ENCODE measurements around the gene NR5A1.

The NR5A1 gene

GRCh38 chr9:124506931-124507879 lies at the start of gene NR5A1:
Gene NR5A1, minus strand, starts transcription at chr9:124507399. Its CDS starts 4,004 bp downstream, at chr9:124503395.
- DNase-seq: no peak

GRCh38 chr9:124555043-124555442 lies 47.8 kb upstream of the NR5A1 start:
- no peak for DNase-seq

GRCh38 chr9:124553738-124554137 lies 46.5 kb upstream of the NR5A1 start:
- DNase-seq: no peak

GRCh38 chr9:124552273-124552605 lies 45.0 kb upstream of the NR5A1 start:
- DNase-seq: no peak

GRCh38 chr9:124551472-124552272 lies 44.5 kb upstream of the NR5A1 start:
- DNase-seq: peak; percentile 46 to 56

- no peak for DNase-seq
Measured at GRCh38 chr9:124550072-124550471, 42.9 kb upstream of the NR5A1 start.

GRCh38 chr9:124549016-124549415 lies 41.8 kb upstream of the NR5A1 start:
- DNase-seq: no peak

GRCh38 chr9:124544535-124544934 lies 37.3 kb upstream of the NR5A1 start:
- no peak for DNase-seq

- no peak for DNase-seq
Measured at GRCh38 chr9:124541824-124542223, 34.6 kb upstream of the NR5A1 start.

- no peak for DNase-seq
Measured at GRCh38 chr9:124537926-124538325, 30.7 kb upstream of the NR5A1 start.

- no peak for DNase-seq
Measured at GRCh38 chr9:124535846-124536245, 28.6 kb upstream of the NR5A1 start.

GRCh38 chr9:124532897-124533296 lies 25.7 kb upstream of the NR5A1 start:
- no peak for DNase-seq

- no peak for DNase-seq
Measured at GRCh38 chr9:124531115-124531514, 23.9 kb upstream of the NR5A1 start.

- no peak for DNase-seq
Measured at GRCh38 chr9:124530246-124530645, 23.0 kb upstream of the NR5A1 start.

GRCh38 chr9:124527781-124528180 lies 20.6 kb upstream of the NR5A1 start:
- DNase-seq: no peak

GRCh38 chr9:124526174-124526573 lies 19.0 kb upstream of the NR5A1 start:
- DNase-seq: no peak

GRCh38 chr9:124522121-124523098 lies 15.2 kb upstream of the NR5A1 start:
- DNase-seq: no peak

GRCh38 chr9:124521142-124521541 lies 13.9 kb upstream of the NR5A1 start:
- DNase-seq: no peak

GRCh38 chr9:124520206-124520596 lies 13.0 kb upstream of the NR5A1 start:
- no peak for DNase-seq

GRCh38 chr9:124518116-124518515 lies 10.9 kb upstream of the NR5A1 start:
- DNase-seq: no peak

- DNase-seq: no peak
Measured at GRCh38 chr9:124517600-124517999, 10.4 kb upstream of the NR5A1 start.

- no peak for DNase-seq
Measured at GRCh38 chr9:124514874-124515273, 7.7 kb upstream of the NR5A1 start.

GRCh38 chr9:124514125-124514524 lies 6.9 kb upstream of the NR5A1 start:
- DNase-seq: no peak

Measured in activated T-cell treated with anti-CD3 and anti-CD28 coated beads, Interleukin-2, amount 50 U/mL, for 48 hours (primary cell).